Effector memory CD4-positive, alpha-beta T cell (primary cell): ENCODE results near the gene RB1.

Source experiments
- DNase-seq, 3 donors: peaks; one replicate each; pipeline ENCODE4 v3.0.0-alpha.2; 2020
- H3K27ac ChIP-seq: 2 replicates; pipeline ENCODE4 v1.7.0; 2013; ENCODE audit warnings: mild to moderate bottlenecking, low read length, moderate library complexity; ENCODE audit not compliant: insufficient read depth, poor library complexity, severe bottlenecking
- H3K27me3 ChIP-seq: replicated peaks from 2 replicates; pipeline ENCODE4 v1.7.0; 2013; ENCODE audit warnings: mild to moderate bottlenecking, low read length; ENCODE audit not compliant: insufficient read depth, control insufficient read depth, poor library complexity, severe bottlenecking
- H3K36me3 ChIP-seq: 2 replicates; pipeline ENCODE4 v1.7.0; 2013; ENCODE audit warnings: mild to moderate bottlenecking, low read length, moderate library complexity; ENCODE audit not compliant: control insufficient read depth, insufficient read depth
- H3K4me1 ChIP-seq: 2 replicates; pipeline ENCODE4 v1.7.0; 2013; ENCODE audit warnings: low read length, mild to moderate bottlenecking; ENCODE audit not compliant: control insufficient read depth, insufficient read depth, poor library complexity, severe bottlenecking
- H3K4me3 ChIP-seq: 2 replicates; pipeline ENCODE4 v1.7.0; 2013; ENCODE audit warnings: low read length, low read depth, mild to moderate bottlenecking; ENCODE audit not compliant: insufficient read depth, poor library complexity, severe bottlenecking
- H3K9me3 ChIP-seq: 2 replicates; pipeline ENCODE4 v1.7.0; 2013; ENCODE audit warnings: mild to moderate bottlenecking, low read length, moderate library complexity; ENCODE audit not compliant: control insufficient read depth

Gene RB1

DNA sequence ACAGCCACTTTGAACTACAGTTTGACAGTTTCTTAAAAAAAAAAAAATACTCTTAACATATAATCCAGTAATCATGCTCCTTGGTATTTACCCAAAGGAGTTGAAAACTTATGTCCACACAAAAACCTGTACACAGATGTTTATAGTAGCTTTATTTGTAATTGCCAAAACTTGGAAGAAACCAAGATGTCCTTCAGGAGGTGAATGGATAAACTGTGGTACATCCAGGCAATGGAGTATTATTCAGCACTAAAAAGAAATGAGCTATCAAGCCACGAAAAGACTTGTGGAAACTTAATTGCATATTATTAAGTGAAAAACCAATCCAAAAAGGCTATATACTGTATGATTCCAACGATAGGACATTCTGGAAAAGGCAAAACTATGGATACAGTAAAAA, 184.4 kb downstream of the RB1 start:
- no peaks in the 10 kb centered on the region for H3K27me3 ChIP-seq
- H3K27ac ChIP-seq = no peak overlapping the region
- no peaks in the 10 kb centered on the region for H3K36me3 ChIP-seq
- no peaks in the 10 kb centered on the region for H3K9me3 ChIP-seq
- DNase-seq = no peak
- peaks cover 18% of the 10 kb centered on the region for H3K4me1 ChIP-seq
- no peak overlapping the region for H3K4me3 ChIP-seq

- Histone ChIP-seq H3K4me1 (peaks cover 27% of the 10 kb centered on the region), H3K4me3 (no peak overlapping the region), H3K9me3 (no peaks in the 10 kb centered on the region), H3K36me3 (no peaks in the 10 kb centered on the region), H3K27ac (peak overlapping the region; percentile 16), H3K27me3 (no peaks in the 10 kb centered on the region)
- DNase-seq = no peak
Observed at GRCh38 chr13:48488995-48489394, 185.4 kb downstream of the RB1 start.

DNA sequence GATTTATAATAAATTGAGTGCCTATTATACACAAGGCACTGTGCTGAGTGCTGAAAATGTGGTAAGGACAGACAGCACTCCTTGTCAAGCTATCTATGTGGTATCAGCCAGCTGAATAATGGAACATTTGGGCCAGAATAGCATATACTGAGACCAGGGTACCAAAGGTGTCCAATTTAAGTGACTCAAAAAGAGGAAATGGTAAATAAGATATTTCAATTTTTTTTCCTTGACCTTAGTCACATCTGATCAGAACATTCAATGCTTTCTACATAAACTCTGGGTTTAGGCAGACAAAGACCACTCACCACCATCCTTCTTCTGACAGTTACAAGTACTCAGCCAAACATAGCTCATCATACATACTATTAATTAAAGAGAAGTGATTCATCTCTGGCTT, 186.1 kb downstream of the RB1 start:
- H3K4me3 ChIP-seq = no peak overlapping the region
- H3K4me1 ChIP-seq = peaks cover 31% of the 10 kb centered on the region

DNA sequence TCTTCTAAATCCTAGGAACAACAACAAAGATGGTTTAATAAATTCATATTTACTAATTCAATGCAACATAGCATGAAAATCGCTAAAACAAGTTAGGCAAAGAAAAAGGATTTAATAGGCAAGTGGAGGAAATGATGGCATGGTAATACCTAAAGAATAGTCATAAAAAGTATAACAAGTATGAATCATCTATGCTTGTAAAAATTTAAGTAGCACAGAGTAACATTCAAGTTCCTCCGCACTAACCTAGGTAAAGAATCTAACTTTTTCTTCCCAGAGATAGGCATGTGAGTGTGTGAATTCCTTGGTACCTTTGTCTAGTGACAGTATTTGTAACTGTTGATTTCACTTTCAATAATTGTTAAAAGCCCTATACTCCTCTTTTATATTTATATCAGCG, 186.7 kb downstream of the RB1 start:
- no peak for DNase-seq
- H3K4me3 ChIP-seq = peak overlapping the region; percentile 45
- peak overlapping the region; percentile 81 for H3K27ac ChIP-seq
- no peaks in the 10 kb centered on the region for H3K36me3 ChIP-seq
- H3K9me3 ChIP-seq = no peaks in the 10 kb centered on the region
- H3K27me3 ChIP-seq = no peaks in the 10 kb centered on the region
- peaks cover 32% of the 10 kb centered on the region for H3K4me1 ChIP-seq

More for the DNA sequence above, 186.1 kb downstream of the RB1 start:
- no peaks in the 10 kb centered on the region for H3K36me3 ChIP-seq
- H3K27me3 ChIP-seq = no peaks in the 10 kb centered on the region
- H3K27ac ChIP-seq = peak overlapping the region; percentile 16
- DNase-seq = no peak
- H3K9me3 ChIP-seq = no peaks in the 10 kb centered on the region

GRCh38 chr13:48491423-48492095, 188.0 kb downstream of the RB1 start:
- Histone ChIP-seq H3K4me3 (peak overlapping the region; percentile 45), H3K9me3 (no peaks in the 10 kb centered on the region), H3K27me3 (no peaks in the 10 kb centered on the region), H3K4me1 (peaks cover 32% of the 10 kb centered on the region), H3K27ac (peak overlapping the region; percentile 81), H3K36me3 (no peaks in the 10 kb centered on the region)
- DNase-seq = no peak

GRCh38 chr13:48492096-48492440, 188.5 kb downstream of the RB1 start:
- Histone ChIP-seq H3K4me3 (peak overlapping the region; percentile 45), H3K9me3 (no peaks in the 10 kb centered on the region), H3K27me3 (no peaks in the 10 kb centered on the region), H3K27ac (peak overlapping the region; percentile 81), H3K36me3 (no peaks in the 10 kb centered on the region), H3K4me1 (peaks cover 35% of the 10 kb centered on the region)
- DNase-seq = no peak

DNA sequence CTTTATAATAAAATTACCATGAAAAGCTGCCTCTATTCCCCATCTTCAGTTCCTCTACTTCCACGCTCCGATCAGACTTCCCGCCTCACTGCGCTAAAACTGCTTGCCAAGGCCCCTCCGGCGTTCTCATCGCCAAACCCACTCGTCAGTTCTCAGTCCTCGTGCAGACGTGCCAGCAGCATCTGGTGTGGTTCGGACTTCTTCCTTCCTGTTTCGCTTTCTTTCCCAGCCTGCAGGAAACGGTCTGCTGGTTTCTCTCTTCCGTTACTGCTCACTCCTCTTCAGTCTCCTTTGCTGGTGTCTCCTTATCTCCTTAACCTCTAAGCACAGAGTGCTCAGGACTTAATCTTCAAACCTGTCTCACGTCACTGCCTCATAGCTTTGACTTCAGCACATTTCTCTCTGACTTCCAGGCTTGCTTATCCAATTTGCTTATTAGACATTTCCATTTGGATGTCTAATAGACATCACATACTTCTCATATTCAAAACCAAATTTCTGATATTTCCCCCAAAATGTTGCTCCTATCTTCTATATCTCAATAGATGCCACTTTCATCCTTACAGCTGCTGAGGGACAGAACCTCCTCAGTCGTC, 189.0 kb downstream of the RB1 start:
- Histone ChIP-seq H3K27me3 (no peaks in the 10 kb centered on the region), H3K27ac (peak overlapping the region; percentile 81), H3K36me3 (no peaks in the 10 kb centered on the region), H3K4me1 (peaks cover 38% of the 10 kb centered on the region), H3K9me3 (no peaks in the 10 kb centered on the region), H3K4me3 (peak overlapping the region; percentile 45)
- DNase-seq = peak; percentile 51 to 59 (median 57)

GRCh38 chr13:48493066-48493765, 189.7 kb downstream of the RB1 start:
- no peaks in the 10 kb centered on the region for H3K36me3 ChIP-seq
- H3K9me3 ChIP-seq = no peaks in the 10 kb centered on the region
- DNase-seq = no peak
- peaks cover 38% of the 10 kb centered on the region for H3K4me1 ChIP-seq
- H3K4me3 ChIP-seq = peak overlapping the region; percentile 45
- peak overlapping the region; percentile 81 for H3K27ac ChIP-seq
- no peaks in the 10 kb centered on the region for H3K27me3 ChIP-seq

DNA sequence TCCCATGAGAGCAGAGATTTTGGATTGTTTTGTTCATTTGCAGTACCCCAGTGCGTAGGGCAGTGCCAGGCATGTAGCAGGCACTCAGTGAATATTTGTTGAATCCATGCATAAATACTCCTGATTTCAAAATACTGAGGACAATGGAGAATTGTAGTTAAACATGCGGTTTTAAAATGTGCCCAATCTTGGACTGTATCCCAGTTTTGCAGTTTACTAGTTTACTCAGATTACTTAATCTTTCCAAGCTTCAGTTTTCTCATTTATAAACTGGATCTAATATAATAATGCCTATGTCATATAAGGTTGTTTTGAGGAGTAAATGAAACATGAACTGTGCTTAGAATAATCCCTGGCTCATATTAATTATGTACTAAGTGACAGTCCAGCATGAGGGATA, 190.3 kb downstream of the RB1 start:
- H3K4me1 ChIP-seq = peaks cover 38% of the 10 kb centered on the region
- no peak overlapping the region for H3K4me3 ChIP-seq
- H3K27ac ChIP-seq = no peak overlapping the region
- H3K27me3 ChIP-seq = no peaks in the 10 kb centered on the region
- DNase-seq = no peak
- H3K36me3 ChIP-seq = no peaks in the 10 kb centered on the region
- H3K9me3 ChIP-seq = no peaks in the 10 kb centered on the region

- Histone ChIP-seq H3K9me3 (no peaks in the 10 kb centered on the region), H3K4me1 (peaks cover 38% of the 10 kb centered on the region), H3K36me3 (no peaks in the 10 kb centered on the region), H3K27ac (no peak overlapping the region), H3K27me3 (no peaks in the 10 kb centered on the region), H3K4me3 (no peak overlapping the region)
- no peak for DNase-seq
Observed at GRCh38 chr13:48494874-48495273, 191.3 kb downstream of the RB1 start.
